ENCODE measurements around the gene SH2D1B.

SH2D1B gene

DNA sequence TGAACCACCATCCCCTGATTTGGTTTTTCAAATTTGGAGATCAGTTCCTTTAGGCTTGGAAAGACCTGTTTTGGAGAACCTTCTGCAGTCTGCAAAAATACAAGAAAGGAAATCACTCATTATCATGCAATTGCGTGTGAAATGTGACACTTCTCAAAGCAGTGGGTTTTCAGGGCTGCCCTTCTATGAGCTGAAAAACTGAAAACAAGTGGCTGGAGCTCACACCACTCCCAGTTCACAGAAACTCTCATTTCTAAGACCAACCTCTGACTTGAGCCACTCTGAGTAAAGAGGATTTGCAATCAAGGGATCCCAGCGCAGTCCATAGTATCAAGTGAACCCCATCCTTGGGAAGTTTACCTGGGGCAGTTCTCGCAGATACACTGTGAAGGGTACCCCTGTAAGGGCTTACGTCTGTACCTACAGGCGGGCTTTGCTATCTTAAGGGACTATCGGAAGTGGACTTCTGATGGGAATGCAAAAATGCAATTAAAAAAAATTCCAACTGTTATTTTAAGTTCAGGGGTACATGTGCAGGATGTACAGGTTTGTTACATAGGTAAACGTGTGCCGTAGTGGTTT is 12.8 kb downstream of the SH2D1B start:
- DNase-seq (ENCODE audit: low read depth) = no peak

DNA sequence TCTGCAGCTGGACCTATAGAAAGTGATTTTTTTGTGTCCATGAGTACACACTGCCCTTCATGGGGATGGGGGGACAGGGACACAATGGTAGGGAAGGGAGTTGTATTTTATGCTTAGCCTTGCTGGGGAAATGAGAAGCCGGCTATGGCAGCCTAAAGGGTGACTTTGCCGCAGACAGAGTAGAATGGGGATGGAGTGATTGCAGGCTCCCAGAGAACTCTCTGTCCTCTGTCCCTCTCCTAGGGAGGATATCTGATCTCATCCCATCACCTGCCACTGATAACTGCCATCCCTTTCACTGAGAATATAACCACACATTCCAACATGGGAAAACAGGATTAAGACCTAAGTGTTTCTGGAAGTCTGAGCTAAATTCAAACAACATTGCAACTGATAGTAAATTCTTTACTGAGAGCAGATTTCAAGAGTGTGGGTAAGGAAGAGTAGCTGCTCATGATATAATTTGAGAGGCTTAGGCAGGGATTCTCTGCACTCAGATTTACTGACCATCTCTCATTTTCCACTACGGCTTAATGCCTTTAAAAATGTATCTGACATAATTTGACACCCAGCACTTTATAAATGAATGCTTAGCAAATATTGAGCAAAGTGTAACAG is 13.9 kb downstream of the SH2D1B start:
- no peak for DNase-seq (ENCODE audit: low read depth)

GRCh38 chr1:162397039-162397448 is 14.9 kb downstream of the SH2D1B start:
- DNase-seq (ENCODE audit: low read depth) = no peak

DNA sequence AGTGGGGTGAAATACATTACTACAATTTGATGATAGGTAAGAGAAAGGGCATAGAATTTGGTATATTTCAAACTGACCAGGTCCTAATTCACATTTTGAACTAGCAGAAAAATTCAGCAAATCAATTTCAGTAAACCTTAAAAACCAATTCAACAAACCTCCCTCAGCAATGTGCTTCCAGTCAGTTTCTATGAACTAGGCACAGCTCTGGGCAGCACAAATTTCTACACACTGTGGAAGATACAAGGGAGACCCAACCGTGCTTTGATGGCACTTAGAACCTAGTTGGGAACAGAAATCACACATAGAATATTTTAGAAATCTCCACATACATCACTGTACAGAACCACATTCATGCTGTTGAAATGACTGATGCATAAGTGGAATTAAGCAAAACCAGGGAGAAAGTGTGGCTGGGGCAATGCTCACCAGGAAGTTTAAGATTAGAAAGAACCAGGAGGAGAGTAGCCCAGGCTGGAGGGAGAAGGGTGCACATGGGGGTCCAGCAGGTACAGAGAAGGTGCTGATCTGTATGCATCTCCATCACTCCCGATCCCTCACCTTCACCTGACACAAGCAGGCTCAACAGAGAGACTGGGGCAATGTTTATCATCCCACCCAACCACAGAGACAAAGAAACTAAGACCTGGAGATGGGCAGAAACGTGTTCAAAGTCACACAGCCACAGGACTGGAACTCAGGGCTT is 15.6 kb downstream of the SH2D1B start:
- no peak for DNase-seq (ENCODE audit: low read depth)

DNA sequence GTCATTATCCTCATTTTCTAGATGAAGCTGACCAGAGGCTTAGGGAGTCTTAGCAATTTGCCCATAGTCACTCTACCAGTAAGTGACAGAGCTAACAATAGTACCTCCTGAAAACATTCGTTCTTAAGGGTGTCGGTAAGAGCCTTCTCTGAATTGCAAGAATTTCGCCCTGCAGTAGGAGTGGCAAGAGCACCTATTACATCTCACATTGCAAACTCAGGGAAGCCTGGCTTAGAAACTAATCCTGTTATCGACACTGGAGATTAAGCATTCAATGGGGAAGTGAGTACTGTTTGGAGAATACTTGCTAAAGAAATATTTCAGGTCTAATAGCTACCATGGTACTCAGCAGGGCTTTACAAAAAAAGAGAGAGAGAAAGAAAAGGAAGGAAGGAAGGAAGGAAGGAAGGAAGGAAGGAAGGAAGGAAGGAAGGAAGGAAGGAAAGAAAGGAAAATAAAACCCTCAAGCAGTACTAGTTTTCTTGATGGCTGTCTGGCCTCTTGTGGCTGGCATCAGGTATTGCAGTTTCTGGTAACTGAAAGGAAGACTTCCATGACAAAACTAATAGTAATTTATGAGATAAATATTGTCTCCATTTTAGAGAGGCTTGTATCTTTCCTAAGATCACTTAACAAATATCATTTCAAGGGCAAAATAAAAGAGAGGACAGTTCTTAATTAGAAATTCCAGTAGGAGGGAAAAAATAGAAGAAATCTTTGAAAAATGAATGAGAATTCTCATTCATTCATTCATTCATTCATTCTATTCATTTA is 20.0 kb downstream of the SH2D1B start:
- no peak for DNase-seq (ENCODE audit: low read depth)

GRCh38 chr1:162390396-162391185 is 21.3 kb downstream of the SH2D1B start:
- DNase-seq (ENCODE audit: low read depth) = no peak

DNA sequence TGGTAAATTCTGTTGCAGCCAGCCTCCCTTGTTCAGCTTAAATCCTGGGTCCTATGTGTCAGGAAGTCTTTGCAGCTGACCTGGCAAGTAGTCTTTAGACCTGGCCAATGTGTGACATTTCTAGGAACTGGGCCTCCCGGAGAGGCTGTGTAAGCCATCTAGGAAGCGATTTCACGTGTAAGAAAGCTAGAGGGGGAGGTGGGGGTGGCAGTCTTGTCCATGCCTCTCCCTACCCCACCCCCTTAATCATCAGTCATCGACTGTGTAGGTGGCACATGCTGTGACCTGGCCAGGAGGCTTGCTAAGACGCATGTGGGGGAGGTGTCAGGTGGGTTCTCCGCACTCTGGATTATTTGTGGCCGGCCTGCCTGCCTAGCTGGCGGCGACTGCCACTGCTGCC is 22.0 kb downstream of the SH2D1B start:
- no peak for DNase-seq (ENCODE audit: low read depth)

DNA sequence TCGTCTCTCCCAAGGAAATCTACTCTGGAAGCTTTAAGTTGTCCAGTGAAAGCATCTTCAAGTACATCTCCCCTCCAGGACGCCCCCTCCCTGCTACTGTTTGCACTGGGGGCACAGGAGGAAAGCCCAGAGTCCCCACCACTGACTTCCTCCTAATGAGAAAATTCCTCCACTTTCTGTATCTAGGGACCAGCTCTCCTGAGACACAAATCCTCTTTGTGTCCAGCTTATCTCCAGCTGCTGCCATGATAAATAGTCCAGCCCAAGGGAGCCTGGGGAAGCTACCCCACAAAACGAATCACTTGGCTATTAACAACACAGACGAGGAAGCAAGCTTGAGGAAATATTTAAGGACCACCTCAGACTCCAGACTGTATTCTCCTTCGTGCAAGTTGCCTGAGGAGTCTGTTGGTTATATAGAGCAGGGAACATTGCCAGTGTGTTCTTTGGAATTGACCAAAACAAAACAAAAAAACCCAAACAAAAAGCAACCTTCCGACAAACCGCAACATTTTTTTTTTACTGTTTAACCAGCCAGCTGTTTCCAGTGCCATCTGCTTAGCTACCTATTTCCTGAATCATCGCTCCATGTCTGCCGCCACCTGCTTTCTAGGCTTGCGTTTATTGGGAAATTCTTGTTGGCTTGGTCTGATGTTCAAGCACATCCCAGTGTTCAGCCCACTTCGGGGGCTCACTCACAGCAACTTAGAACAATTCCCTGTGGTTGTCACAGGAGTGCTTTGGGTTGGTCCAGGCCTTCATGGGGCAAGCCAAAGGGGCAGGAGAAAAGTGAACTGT is 22.7 kb downstream of the SH2D1B start:
- no peak for DNase-seq (ENCODE audit: low read depth)

- no peak for DNase-seq (ENCODE audit: low read depth)
These were observed 23.3 kb downstream of the SH2D1B start for GRCh38 chr1:162388615-162389014.

DNA sequence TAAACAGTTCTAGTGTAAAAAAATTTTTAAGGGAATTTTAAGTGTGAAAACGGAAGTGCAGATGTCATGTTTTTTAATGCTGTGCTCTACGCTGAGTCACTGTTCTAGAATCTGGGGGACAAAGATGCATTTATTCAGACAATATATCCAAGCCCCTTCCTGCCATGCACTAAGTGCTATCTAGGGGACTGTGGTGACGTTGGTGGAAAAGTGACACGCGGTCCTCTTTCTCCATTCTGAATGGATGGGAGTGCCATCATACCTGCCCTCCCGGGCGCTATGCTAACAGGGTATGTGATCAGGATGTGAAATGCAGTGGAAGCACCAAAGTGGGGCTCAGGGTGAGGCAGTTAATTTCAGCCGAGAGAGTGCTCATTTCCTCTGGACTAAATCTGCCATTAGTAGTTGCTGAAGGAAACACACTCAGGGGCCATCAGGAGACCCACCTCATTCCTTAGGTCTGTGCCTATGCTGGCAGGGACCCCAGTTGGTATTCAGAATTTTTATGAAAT is 23.8 kb downstream of the SH2D1B start:
- DNase-seq (ENCODE audit: low read depth) = no peak

- no peak for DNase-seq (ENCODE audit: low read depth)
These were observed 24.5 kb downstream of the SH2D1B start for GRCh38 chr1:162387226-162388082.

GRCh38 chr1:162386292-162387225 is 25.4 kb downstream of the SH2D1B start:
- DNase-seq (ENCODE audit: low read depth) = no peak

DNA sequence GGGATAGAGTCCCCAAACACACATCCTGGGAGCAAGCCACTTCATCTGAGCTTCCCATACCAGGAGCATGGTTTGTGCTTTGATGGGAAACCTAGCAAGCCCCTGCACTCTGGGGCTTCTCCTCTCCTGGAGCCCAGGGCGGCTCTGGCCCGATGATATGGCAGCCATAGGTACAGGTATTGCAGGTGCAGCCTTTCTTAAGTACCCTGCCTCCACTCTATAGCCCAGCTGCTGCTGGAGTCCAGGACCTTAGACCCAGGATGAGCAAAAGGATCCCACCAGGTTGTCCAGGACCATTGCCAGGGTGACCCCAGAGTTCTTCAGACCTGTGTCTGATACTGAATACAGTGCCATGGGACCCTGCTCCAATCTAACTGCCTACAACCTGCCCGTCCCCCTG is 26.2 kb downstream of the SH2D1B start:
- no peak for DNase-seq (ENCODE audit: low read depth)

DNA sequence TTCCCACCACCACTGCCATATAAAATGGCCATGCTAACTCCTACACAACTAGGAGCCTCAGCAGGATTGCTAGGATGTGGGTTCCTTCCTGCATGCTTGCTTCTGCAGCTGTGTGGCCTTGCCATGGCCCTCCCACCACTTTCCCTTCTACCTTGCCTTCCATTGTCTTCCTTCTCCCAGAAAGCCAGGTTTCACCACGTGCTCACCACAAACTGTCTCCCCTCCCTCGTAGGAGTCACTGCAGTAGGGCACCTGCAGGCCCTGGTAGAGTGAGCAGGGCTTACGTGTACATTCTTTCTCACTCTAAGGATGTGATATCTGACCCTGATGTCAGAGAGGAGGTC is 26.7 kb downstream of the SH2D1B start:
- DNase-seq (ENCODE audit: low read depth) = no peak

DNA sequence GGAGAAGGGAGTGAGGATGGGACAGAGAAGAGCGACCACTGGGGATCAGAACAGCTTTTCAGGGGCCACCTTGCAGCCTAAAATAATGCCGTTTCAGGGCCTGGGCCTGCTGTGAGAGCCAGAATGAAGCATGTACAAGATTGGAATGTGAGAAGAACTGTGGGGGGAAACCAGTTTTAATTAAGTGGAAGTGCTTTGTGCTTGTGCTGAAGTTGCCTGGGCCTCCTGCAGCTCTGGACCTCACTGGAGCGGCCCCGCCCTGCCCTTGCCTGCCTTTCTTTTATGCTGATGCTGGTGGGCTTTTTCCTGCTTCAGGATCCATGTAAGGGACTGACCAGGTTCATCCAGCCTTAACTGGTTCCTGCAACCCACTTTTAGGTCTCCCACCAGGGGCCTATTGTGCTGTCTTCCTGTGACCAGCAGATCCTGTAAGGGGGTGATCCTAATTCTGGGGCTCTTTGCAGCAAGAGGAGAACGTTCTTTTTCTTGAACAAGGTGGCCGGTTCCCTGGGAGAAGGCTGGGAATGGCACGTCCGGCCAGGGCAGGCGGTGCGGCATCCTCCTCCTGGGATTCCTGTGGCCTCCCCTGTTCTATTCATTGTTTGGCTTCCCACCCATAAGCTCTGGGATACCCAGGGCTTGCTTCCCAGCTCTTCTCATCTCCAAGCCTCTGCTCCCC is 27.2 kb downstream of the SH2D1B start:
- DNase-seq (ENCODE audit: low read depth) = no peak

- DNase-seq (ENCODE audit: low read depth) = no peak
These were observed 27.8 kb downstream of the SH2D1B start for GRCh38 chr1:162384116-162384515.

GRCh38 chr1:162383516-162383915 is 28.4 kb downstream of the SH2D1B start:
- no peak for DNase-seq (ENCODE audit: low read depth)

- no peak for DNase-seq (ENCODE audit: low read depth)
These were observed 28.8 kb downstream of the SH2D1B start for GRCh38 chr1:162383091-162383490.
